Activated CD4-positive, CD25-positive, alpha-beta regulatory T cell treated with anti-CD3 and anti-CD28 coated beads, Interleukin-2, amount 50 U/mL, for 24 hours (primary cell): ENCODE data around the gene GHDC.
"Not testable (repeated sequence)": the region's sequence is repeated elsewhere in the genome, so short reads cannot be mapped to it uniquely, and the experiment has no call there.

Experiments used
- ATAC-seq, 2 donors: fragments of 150-1000 bp; cut with Tn5 transposase; one replicate each; pipeline ENCODE4 v1.10.0; 2021; ENCODE audit warnings: mild to moderate bottlenecking in 1 of 2, moderate library complexity in 1 of 2

GHDC gene

GRCh38 chr17:42202696-42203095 is 8.4 kb upstream of the GHDC start:
- no peak for ATAC-seq

- no peak for ATAC-seq
Measured at GRCh38 chr17:42202159-42202558, 7.9 kb upstream of the GHDC start.

- no peak for ATAC-seq
Measured at GRCh38 chr17:42201458-42201772, 7.1 kb upstream of the GHDC start.

- no peak for ATAC-seq
Measured at GRCh38 chr17:42200706-42201457, 6.6 kb upstream of the GHDC start.

DNA sequence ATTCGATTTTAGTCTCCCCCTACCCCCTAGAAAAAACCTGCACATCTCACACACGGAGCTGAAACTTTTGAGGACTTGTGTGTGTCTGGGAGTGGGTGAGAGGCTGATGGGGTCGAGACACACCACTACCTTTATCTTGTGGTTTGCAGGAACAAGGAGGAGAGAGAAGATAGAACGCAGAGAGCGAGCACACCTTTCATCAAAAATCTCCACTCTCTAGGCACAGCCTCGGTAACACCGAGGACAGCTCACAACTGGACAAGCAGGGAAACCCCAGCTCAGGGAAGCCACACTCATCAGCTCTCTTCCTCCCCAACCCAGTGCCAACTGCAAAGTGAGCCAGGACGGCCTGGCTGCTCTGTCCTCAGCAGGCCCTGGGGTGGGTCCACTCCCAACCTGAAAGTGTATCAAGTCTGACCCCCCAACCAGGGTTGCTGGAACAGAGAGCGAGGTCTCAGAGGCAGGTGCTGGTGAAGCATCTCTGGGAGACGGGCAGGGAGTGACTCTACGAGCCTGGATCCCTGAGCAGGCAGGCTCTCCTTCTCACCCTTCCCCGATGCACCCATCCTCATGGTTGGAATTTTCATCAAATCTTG is 5.2 kb upstream of the GHDC start:
- ATAC-seq: no peak

DNA sequence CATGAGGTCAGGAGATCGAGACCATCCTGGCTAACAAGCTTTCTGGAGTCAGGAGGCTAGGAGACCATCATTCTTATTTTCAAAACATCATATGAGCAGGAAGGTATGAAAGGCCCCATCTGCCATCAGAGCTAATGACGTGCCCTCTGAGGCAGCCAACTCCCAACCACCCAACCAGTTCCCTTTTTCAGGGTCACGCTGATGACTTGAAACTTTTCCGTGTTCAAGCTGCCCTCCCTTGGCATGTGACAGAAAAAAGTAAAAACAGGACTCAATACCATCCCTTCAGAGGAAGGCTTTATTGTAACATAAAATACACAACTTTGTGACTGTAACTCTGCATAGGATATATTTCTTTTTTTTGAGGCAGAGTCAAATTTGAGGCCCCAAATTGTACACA is 4.6 kb upstream of the GHDC start:
- no peak for ATAC-seq

DNA sequence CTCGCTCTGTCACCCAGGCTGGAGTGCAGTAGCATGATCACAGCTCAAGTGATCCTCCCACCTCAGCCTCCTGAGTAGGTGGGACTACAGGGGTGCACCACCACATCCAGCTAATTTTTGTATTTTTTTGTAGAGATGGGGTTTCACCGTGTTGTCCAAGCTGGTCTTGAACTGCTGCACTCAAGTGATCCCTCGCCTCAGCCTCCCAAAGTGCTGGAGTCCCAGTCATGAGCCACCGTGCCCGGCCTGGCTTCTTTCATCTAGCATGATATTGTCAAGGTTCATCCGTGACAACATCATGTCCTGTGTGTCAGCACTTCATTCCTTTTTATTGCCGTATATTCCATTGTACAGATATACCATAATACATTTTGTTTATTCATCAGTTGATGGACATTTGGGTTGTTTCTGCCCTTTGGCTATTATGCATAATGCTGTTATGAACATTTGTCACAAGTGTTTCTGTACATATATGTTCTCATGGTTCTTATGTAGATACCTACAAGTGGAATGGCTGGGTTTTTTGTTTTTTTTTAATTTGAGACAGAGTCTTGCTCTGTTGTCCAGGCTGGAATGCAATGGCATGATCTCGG is 3.4 kb upstream of the GHDC start:
- no peak for ATAC-seq

DNA sequence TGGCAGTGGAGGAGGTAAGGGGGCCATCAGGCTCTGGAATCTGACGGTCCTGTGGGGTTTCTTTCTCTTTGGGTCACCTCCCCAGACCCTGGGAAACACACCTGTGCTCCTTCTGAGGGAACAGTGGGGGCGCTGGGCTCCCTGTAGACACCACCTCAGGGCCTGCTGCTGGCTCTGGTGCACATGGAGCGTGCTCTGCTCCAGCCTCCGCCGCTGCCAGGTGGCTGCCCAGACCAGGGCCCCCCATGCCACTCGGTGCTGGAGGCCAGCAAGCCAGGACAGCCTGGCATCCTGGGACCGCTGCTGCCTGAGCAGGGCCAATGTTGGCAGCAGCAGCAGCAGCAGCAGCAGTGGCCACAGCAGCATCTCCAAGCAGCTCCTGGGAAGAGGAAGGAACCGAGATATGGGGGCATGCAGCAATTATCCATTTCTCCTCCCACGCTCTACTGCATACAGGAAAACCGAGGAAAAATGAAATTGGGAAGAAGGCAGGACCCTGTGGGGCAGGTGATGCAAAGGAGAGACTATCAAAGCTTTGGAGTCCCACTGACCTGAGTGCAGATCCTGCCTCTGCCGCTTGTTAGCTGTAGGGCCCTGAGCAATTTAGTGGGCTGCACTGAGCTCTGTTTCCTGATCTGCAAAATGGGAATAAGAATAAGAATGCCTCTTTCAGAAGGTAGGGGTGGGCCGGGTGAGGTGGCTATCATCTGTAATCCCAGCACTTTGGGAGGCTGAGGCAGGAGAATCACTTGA is 902 bp downstream of the GHDC start:
- no peak for ATAC-seq

- ATAC-seq: no peak
Measured at GRCh38 chr17:42192189-42193126, 1.8 kb downstream of the GHDC start.

GRCh38 chr17:42191275-42191608 is 3.1 kb downstream of the GHDC start:
- ATAC-seq: no peak

- ATAC-seq: no peak
Measured at GRCh38 chr17:42190491-42191274, 3.6 kb downstream of the GHDC start.

GRCh38 chr17:42189651-42189965 is 4.7 kb downstream of the GHDC start:
- no peak for ATAC-seq

DNA sequence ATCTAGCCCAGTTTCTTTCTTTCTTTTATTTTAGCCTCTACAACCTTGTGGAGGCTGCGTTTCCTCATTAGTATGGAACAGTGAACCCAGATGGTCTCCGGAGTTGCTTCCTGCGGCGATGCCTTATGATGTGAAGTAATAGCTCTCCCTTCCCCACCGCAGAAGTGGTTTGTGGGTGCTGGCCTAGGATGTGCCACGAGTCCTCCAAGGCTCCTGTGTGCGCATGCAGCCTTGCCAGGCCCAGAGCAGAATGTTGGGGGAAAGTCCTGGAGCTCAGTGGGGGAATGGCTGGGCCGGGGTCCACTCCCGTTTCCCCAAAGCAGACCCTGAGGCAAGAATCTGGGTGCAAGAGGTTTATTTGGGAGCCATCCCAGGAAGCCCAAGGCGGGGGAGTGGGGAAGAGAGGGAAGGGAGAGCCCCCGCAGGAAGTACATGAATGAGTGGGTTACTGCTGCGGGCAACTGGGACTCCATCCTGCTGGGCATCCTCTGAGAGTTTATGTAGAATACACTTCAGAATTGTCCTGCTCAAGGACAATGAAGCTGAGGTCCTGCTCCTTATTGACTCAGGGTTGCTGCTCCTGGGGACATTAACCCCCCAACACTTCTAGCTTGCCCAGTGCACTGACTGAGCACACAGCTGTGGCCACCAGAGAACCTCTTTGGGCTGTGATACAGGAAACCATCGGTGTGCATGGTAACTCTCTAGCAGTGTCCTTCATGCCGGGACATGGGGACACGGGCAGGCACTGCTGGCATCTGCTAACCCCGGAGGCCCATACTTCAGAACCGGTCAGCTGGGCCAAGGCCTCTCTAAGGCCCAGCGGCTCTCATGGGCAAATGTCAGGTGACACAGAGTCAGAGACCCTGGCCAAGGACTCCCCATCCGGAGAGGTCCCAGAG is 5.3 kb downstream of the GHDC start:
- ATAC-seq: no peak

GRCh38 chr17:42187833-42188232 is 6.5 kb downstream of the GHDC start:
- ATAC-seq: no peak

DNA sequence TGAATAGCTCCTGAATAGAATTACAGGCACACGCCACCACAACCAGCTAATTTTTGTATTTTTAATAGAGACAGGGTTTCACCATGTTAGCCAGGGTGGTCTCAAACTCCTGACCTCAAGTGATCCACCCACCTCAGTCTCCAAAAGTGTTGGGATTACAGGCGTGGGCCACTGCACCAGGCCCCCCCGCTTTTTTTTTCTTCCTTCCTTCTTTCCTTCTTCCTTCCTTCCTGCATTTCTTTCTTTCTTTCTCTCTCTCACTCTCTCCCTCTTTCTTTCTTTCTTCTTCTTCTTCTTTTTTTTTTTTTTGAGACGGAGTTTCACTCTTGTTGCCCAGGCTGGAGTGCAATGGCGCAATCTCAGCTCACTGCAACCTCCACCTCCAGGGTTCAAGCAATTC is 8.1 kb downstream of the GHDC start:
- not testable (repeated sequence) for ATAC-seq

DNA sequence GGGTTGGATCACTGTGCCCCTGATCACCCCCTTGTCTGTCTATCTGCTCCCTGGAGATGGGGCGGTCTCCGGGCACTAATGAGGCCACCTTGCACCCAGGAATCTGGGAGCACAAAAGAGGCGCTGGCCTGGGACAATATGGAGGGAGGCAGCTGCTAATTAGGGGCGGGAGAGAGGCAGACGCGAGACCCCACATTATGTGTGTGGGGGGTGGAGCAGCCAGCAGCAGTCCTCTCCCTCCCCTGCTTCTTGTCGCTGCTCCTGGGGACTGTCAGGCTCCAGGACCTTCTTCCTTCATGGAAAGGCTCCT is 8.7 kb downstream of the GHDC start:
- no peak for ATAC-seq

DNA sequence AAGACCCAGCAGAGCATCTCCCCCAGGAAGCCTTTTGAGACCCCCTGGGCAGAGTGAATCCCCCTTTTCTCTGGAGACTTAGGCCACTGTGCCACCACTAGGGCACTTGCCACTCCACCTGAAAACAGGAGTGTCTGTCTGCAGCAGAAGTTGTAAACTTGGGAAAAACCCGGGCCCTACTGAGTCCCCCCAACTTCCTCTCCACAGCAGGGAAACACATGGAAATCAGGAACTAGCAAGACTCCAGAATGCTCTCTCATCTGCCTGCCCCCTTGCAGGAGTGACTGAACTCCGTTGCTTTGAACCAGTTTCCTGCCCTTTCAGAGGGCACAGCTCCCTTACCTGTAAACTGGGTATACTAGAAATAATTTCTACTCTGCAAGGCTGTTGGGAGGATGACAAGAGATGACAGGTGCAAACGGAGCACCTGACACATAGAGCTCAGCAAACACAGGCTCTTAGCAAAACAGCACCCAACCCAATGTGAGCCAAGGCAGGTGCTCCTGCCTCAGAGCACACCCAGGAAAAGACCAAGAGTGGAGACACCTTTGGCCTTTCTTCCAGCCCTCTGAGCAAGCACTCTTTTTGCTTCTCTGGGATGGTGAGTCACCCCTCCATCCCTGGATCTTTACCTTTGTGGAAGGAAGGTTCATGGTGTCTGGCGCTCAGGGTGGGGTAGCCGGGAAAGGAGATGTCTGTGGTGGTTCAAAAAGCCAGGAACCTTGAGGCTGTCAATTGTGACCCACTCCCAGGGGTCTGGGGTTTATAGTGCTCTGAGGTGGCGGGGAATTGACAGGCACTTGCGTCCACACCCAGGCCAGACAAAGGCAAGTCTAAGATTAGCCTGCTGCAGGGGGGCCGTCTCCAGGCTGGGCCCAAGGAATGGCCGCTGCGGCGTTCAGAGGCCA is 9.3 kb downstream of the GHDC start, which contains the start of gene HCRT:
Gene HCRT (minus strand): TSS at position 740 of the 908 bp plus-strand sequence. CDS start 87 bp downstream, at position 653.
- no peak for ATAC-seq

GRCh38 chr17:42183741-42184711 is 10.3 kb downstream of the GHDC start:
- ATAC-seq: peak; percentile 65 to 74
